H9 (cell line): ENCODE results near the gene EFCAB11. TPM values are rescaled to one million over a fixed set of nuclear protein-coding genes. Genes with fewer than 3 reads are reported as not detected.

Experiments
- DNase-seq: peaks from one replicate; pipeline ENCODE4 v3.0.0-alpha.2; 2017
- H2AFZ ChIP-seq: one replicate; pipeline ENCODE4 v1.6.1; 2013; ENCODE audit warnings: mild to moderate bottlenecking, low read length, control low read depth, moderate library complexity
- H2AK5ac ChIP-seq: 2 replicates; pipeline ENCODE4 v1.6.1; 2013; ENCODE audit warnings: low read length, control low read depth, mixed read lengths; ENCODE audit not compliant: insufficient read length
- H2BK120ac ChIP-seq: one replicate; pipeline ENCODE4 v1.6.1; 2013; ENCODE audit warnings: low read depth, mild to moderate bottlenecking, low read length, control low read depth, inconsistent platforms; ENCODE audit not compliant: poor library complexity, severe bottlenecking
- H2BK12ac ChIP-seq: 2 replicates; pipeline ENCODE4 v1.6.1; 2013; ENCODE audit warnings: low read length, control low read depth, mixed read lengths, low read depth; ENCODE audit not compliant: insufficient read length
- H2BK15ac ChIP-seq: 2 replicates; pipeline ENCODE4 v1.6.1; 2013; ENCODE audit warnings: low read depth, low read length, control low read depth
- H2BK20ac ChIP-seq: one replicate; pipeline ENCODE4 v1.6.1; 2013; ENCODE audit warnings: low read depth, mild to moderate bottlenecking, low read length, control low read depth, inconsistent platforms; ENCODE audit not compliant: poor library complexity, severe bottlenecking
- H2BK5ac ChIP-seq: 2 replicates; pipeline ENCODE4 v1.6.1; 2013; ENCODE audit warnings: low read length, control low read depth, mixed read lengths; ENCODE audit not compliant: insufficient read length
- H3K14ac ChIP-seq: 2 replicates; pipeline ENCODE4 v1.6.1; 2013; ENCODE audit warnings: low read length, control low read depth; ENCODE audit not compliant: insufficient read depth
- H3K18ac ChIP-seq: 2 replicates; pipeline ENCODE4 v1.6.1; 2013; ENCODE audit warnings: low read depth, mild to moderate bottlenecking, mixed read lengths, low read length, control low read depth; ENCODE audit not compliant: insufficient read length
- H3K23ac ChIP-seq: 2 replicates; pipeline ENCODE4 v1.6.1; 2013; ENCODE audit warnings: low read length, control low read depth, mixed read lengths, low read depth; ENCODE audit not compliant: insufficient read length
- H3K23me2 ChIP-seq: 2 replicates; pipeline ENCODE4 v1.6.1; 2013; ENCODE audit warnings: low read depth, mild to moderate bottlenecking, mixed read lengths, low read length, control low read depth; ENCODE audit not compliant: insufficient read length, poor library complexity, severe bottlenecking
- H3K27ac ChIP-seq: 2 replicates; pipeline ENCODE4 v1.5.1; 2013; ENCODE audit warnings: low read length, control low read depth, mixed read lengths, low read depth; ENCODE audit not compliant: insufficient read length
- H3K27me3 ChIP-seq: 2 replicates; pipeline ENCODE4 v1.6.1; 2013; ENCODE audit warnings: low read length, control low read depth, inconsistent platforms; ENCODE audit not compliant: insufficient read depth
- H3K4ac ChIP-seq: 2 replicates; pipeline ENCODE4 v1.6.1; 2013; ENCODE audit warnings: low read depth, mild to moderate bottlenecking, control low read depth, inconsistent platforms, low read length, moderate library complexity
- H3K4me1 ChIP-seq: 2 replicates; pipeline ENCODE4 v1.6.1; 2013; ENCODE audit warnings: low read length, control low read depth, inconsistent platforms; ENCODE audit not compliant: insufficient read depth
- H3K4me2 ChIP-seq: 2 replicates; pipeline ENCODE4 v1.6.1; 2013; ENCODE audit warnings: low read length, control low read depth, mixed read lengths; ENCODE audit not compliant: insufficient read length, insufficient read depth
- H3K56ac ChIP-seq: 2 replicates; pipeline ENCODE4 v1.6.1; 2013; ENCODE audit warnings: low read depth, mild to moderate bottlenecking, mixed read lengths, low read length, control low read depth; ENCODE audit not compliant: insufficient read length
- H3K79me1 ChIP-seq: 2 replicates; pipeline ENCODE4 v1.6.1; 2013; ENCODE audit warnings: low read depth, mild to moderate bottlenecking, moderate library complexity, low read length, control low read depth, inconsistent platforms; ENCODE audit not compliant: insufficient read depth, poor library complexity, severe bottlenecking
- H3K79me2 ChIP-seq: 2 replicates; pipeline ENCODE4 v1.6.1; 2013; ENCODE audit warnings: low read length, control low read depth, inconsistent platforms; ENCODE audit not compliant: insufficient read depth
- H3K9ac ChIP-seq: 2 replicates; pipeline ENCODE4 v1.6.1; 2013; ENCODE audit warnings: low read length, control low read depth, mixed read lengths; ENCODE audit not compliant: insufficient read length; ENCODE audit errors: extremely low read depth
- H3K9me3 ChIP-seq: one replicate; pipeline ENCODE4 v1.6.1; 2013; ENCODE audit warnings: low read depth, low read length, inconsistent platforms; ENCODE audit not compliant: control insufficient read depth
- H3T11ph ChIP-seq: one replicate; pipeline ENCODE4 v1.6.1; 2013; ENCODE audit warnings: mild to moderate bottlenecking, low read length, control low read depth, inconsistent platforms
- H4K20me1 ChIP-seq: one replicate; pipeline ENCODE4 v1.6.1; 2013; ENCODE audit not compliant: control insufficient read depth, insufficient read length, insufficient read depth
- H4K5ac ChIP-seq: 2 replicates; pipeline ENCODE4 v1.6.1; 2013; ENCODE audit warnings: low read depth, mild to moderate bottlenecking, mixed read lengths, low read length, control low read depth; ENCODE audit not compliant: insufficient read length
- H4K8ac ChIP-seq: replicated peaks from 2 replicates; pipeline ENCODE4 v1.6.1; 2013; ENCODE audit warnings: low read length, control low read depth, mixed read lengths, low read depth; ENCODE audit not compliant: insufficient read length
- H4K91ac ChIP-seq: 2 replicates; pipeline ENCODE4 v1.6.1; 2013; ENCODE audit warnings: low read depth, mild to moderate bottlenecking, moderate library complexity, mixed read lengths, low read length, control low read depth; ENCODE audit not compliant: insufficient read length
- H3K27ac Mint-ChIP-seq, 3 experiments: 2 replicates in 2 of 3; 3 replicates in 1 of 3; pipeline ENCODE4 v1.8.0; 2020 to 2021; ENCODE audit warnings: mixed read lengths in 3 of 3, mild to moderate bottlenecking in 1 of 3, moderate library complexity in 1 of 3
- H3K27me3 Mint-ChIP-seq: 2 replicates; pipeline ENCODE4 v1.8.0; 2021; ENCODE audit warnings: low read depth, mild to moderate bottlenecking, moderate library complexity, mixed read lengths
- H3K36me3 Mint-ChIP-seq, 3 experiments: 2 replicates in 2 of 3; 3 replicates in 1 of 3; pipeline ENCODE4 v1.8.0; 2020 to 2021; ENCODE audit warnings: low read depth in 3 of 3, mixed read lengths in 3 of 3; ENCODE audit not compliant: insufficient read depth in 1 of 3
- H3K4me1 Mint-ChIP-seq, 2 experiments: 2 replicates each; pipeline ENCODE4 v1.8.0; 2020; ENCODE audit warnings: mixed read lengths in 2 of 2
- H3K4me3 Mint-ChIP-seq, 2 experiments: 2 replicates in 1 of 2; 3 replicates in 1 of 2; pipeline ENCODE4 v1.8.0; 2020 to 2021; ENCODE audit warnings: mild to moderate bottlenecking in 2 of 2, mixed read lengths in 2 of 2, moderate library complexity in 1 of 2
- H3K9me3 Mint-ChIP-seq, 2 experiments: 2 replicates in 1 of 2; 3 replicates in 1 of 2; pipeline ENCODE4 v1.8.0; 2020; ENCODE audit warnings: mild to moderate bottlenecking in 2 of 2, mixed read lengths in 2 of 2, moderate library complexity in 1 of 2
- CTCF ChIP-seq: fragments of 200-600 bp; sonication (generic); conservative IDR thresholded peaks from 3 replicates; pipeline ENCODE4 v1.8.0; 2021; ENCODE audit warnings: antibody characterized with exemption, mild to moderate bottlenecking
- WGBS: extraction: QIAGEN DNeasy Blood & Tissue Kit; methylation state at CpG from one replicate; pipeline ENCODE4 v1.1.7; 2013; ENCODE audit warnings: missing lambda C conversion rate, low lambda C conversion rate, mixed read lengths; ENCODE audit not compliant: insufficient read length; ENCODE audit errors: extremely low coverage; 5-methylcytosine and 5-hydroxymethylcytosine counted together
- long read RNA-seq: library from polyadenylated mRNA; unstranded; transcript quantifications from one replicate; pipeline ENCODE4 v2.0.0, GENCODE V29; 2020
- total RNA-seq: library from RNA; stranded (reverse); gene quantifications from 2 replicates; pipeline ENCODE4 v1.2.1, GENCODE V29; 2021

EFCAB11 gene
- 17.4 TPM in 2 replicates for total RNA-seq
- long read RNA-seq, transcript EFCAB11-201 (6 exons, 3,095 nt): major isoform, 15 of 35 reads
- long read RNA-seq, partial matches to known transcripts: 0 of 35 reads
- long read RNA-seq, other reads (novel, unspliced or antisense): 8 of 35 reads

DNA sequence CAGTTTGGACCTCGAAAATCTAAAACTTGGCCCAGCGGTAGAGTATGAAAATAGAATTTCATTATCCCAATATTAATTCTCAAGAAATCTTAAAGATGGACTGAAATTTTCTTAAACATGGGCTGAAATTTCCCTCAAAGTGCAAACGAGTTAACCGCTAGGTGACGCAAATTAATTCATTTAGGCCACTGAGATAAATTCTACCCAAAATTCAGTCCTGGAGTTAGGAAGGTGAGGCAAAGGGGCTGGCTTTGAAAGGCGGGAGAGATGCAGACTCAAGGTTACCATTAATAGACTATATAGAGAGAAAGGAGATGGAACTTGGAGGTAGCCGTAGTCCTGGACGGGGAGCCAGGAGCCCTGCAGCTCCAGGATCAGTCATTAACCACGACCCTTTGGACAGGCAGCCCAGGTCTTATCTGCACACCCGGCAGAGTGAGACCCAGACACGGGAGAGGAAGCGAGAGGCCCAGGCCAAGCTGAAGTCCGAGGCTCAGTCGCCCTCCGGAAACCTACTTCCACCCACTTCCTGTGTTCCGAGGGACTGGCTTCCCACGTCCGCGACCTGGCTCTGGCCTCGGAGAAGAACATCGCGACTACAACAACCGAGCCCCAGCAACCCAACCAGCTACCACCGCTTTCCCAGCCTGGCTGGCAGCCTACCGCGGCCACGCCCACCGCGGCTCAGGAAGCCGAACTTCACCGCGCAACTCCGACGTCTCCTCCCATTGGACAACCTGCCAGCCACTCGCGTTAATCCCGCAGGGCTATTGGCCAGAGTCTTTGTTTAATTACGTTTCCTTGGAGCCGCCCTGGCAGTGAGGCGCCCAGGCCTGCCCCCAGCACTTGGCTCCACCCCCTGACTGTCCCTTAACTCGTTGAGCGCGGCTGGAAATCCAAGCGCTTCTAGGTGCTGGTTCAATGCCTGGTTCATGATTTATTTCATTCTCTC is at the start of gene EFCAB11:
Gene EFCAB11, minus strand, starts transcription at position 661 of the 952 bp plus-strand sequence. Its CDS starts 70 bp downstream, at position 591.
- DNase-seq: peak; percentile 99
- no peaks in the 10 kb centered on the region; the same call in 1 of the 2 replicates for H3K27me3 Mint-ChIP-seq
- peaks cover 19% of the 10 kb centered on the region for H3K23me2 ChIP-seq
- H4K91ac ChIP-seq: no peak within 1 kb of the TSS
- no peak within 1 kb of the TSS for H3K23ac ChIP-seq
- H3K4me2 ChIP-seq: peak within 1 kb of the TSS; percentile 98
- no peak within 1 kb of the TSS for H4K5ac ChIP-seq
- H3K9ac ChIP-seq: peak within 1 kb of the TSS; percentile 85
- peaks cover 19 to 45% (median 30%) of the 10 kb centered on the region in 3 experiments for H3K36me3 Mint-ChIP-seq
- peak within 1 kb of the TSS; percentile 94 to 96 for H3K4me3 Mint-ChIP-seq
- H3K9me3 Mint-ChIP-seq: peaks cover 0 to 2% of the 10 kb centered on the region in 2 experiments; a peak in 1 of 5 replicates
- H3K4me1 ChIP-seq: peaks cover 3% of the 10 kb centered on the region; the same call in 1 of the 2 replicates
- H3K79me1 ChIP-seq: peaks cover 3% of the 10 kb centered on the region
- H3K9me3 ChIP-seq: no peaks in the 10 kb centered on the region
- H3K18ac ChIP-seq: peak within 1 kb of the TSS; percentile 66
- peaks cover 30 to 31% of the 10 kb centered on the region in 2 experiments for H3K4me1 Mint-ChIP-seq
- no peak within 1 kb of the TSS for H2BK120ac ChIP-seq
- no CpG with 5 or more reads among the region's 44 CpGs for WGBS
- peak within 1 kb of the TSS; percentile 30 for H3K14ac ChIP-seq
- H3T11ph ChIP-seq: no peak within 1 kb of the TSS
- H3K27ac Mint-ChIP-seq: peak within 1 kb of the TSS; percentile 88 to 98 (median 94)
- H3K56ac ChIP-seq: no peak within 1 kb of the TSS
- H3K27ac ChIP-seq: no peak within 1 kb of the TSS
- H2AFZ ChIP-seq: peak within 1 kb of the TSS; percentile 75
- no peak within 1 kb of the TSS for H2BK12ac ChIP-seq
- no peaks in the 10 kb centered on the region for H3K79me2 ChIP-seq
- H4K8ac ChIP-seq: no peak within 1 kb of the TSS
- no peaks in the 10 kb centered on the region for H4K20me1 ChIP-seq
- no peak within 1 kb of the TSS for H2BK20ac ChIP-seq
- no peaks in the 10 kb centered on the region for H3K27me3 ChIP-seq
- no peak within 1 kb of the TSS for H2AK5ac ChIP-seq
- H2BK5ac ChIP-seq: no peak within 1 kb of the TSS
- H2BK15ac ChIP-seq: no peak within 1 kb of the TSS
- H3K4ac ChIP-seq: no peak within 1 kb of the TSS
- peak; percentile 48; the same call in 2 of the 3 replicates for TF ChIP-seq CTCF
